ENCODE results near the gene NTN1. TPM values are rescaled to one million over a fixed set of nuclear protein-coding genes. Genes with fewer than 3 reads are reported as not detected.

NTN1 gene
- polyA plus RNA-seq, 3 donors: 0.03 to 0.04 TPM; not detected in 1

GRCh38 chr17:9185142-9185541 lies 163.8 kb downstream of the NTN1 start:
- no peaks in the 10 kb centered on the region for H3K4me1 Mint-ChIP-seq
- intact Hi-C loops (cut with micrococcal nuclease): no loop called here
- Histone ChIP-seq H3K4me1 (ENCODE audit: control insufficient read depth in 1 of 2, insufficient read depth in 2 of 2, low read length in 2 of 2) (no peaks in the 10 kb centered on the region), H3K27me3 (ENCODE audit: control insufficient read depth in 2 of 2, insufficient read depth in 2 of 2, low read length in 2 of 2) (peaks cover 0 to 4% of the 10 kb centered on the region in 2 donors), H3K4me3 (replicated peaks in 1 of 3; ENCODE audit: low read depth in 2 of 3, low read length in 3 of 3) (no peak overlapping the region), H3K36me3 (replicated peaks in 1 of 2; ENCODE audit: control insufficient read depth in 1 of 2, insufficient read depth in 2 of 2, low read length in 2 of 2) (no peaks in the 10 kb centered on the region), H3K9me3 (replicated peaks in 1 of 2; ENCODE audit: control insufficient read depth in 1 of 2, insufficient read depth in 1 of 2, low read length in 2 of 2) (no peaks in the 10 kb centered on the region), H3K4me2 (replicated peaks; ENCODE audit: extremely low read depth, low read length, poor library complexity, severe bottlenecking) (no peak overlapping the region), H3K9ac (ENCODE audit: insufficient read depth, low read length, poor library complexity, severe bottlenecking) (no peak overlapping the region), H2AFZ (ENCODE audit: insufficient read depth, low read depth, low read length, poor library complexity, severe bottlenecking) (no peak overlapping the region), H3K79me2 (ENCODE audit: insufficient read depth, low read length) (no peaks in the 10 kb centered on the region), H4K20me1 (ENCODE audit: insufficient read depth, low read length) (no peaks in the 10 kb centered on the region), H3K27ac (ENCODE audit: low read depth in 1 of 2, low read length in 2 of 2) (no peak overlapping the region)
- no peak overlapping the region for H3K4me3 Mint-ChIP-seq
- no peak for DNase-seq
- no peak for TF ChIP-seq CTCF (IDR thresholded peaks at IDR 0.05)
- H3K27me3 Mint-ChIP-seq (ENCODE audit: low read depth in 3 of 3): peaks cover 2 to 23% (median 4%) of the 10 kb centered on the region in 3 donors
- no peaks in the 10 kb centered on the region for H3K36me3 Mint-ChIP-seq
- WGBS (ENCODE audit: insufficient coverage): 76% methylated on average over 6 of the region's 9 CpGs
- peaks cover 0 to 3% (median 0%) of the 10 kb centered on the region in 7 donors for H3K9me3 Mint-ChIP-seq
- H3K27ac Mint-ChIP-seq: no peak overlapping the region

- Histone ChIP-seq H2AFZ (ENCODE audit: insufficient read depth, low read depth, low read length, poor library complexity, severe bottlenecking) (no peak overlapping the region), H3K79me2 (ENCODE audit: insufficient read depth, low read length) (no peaks in the 10 kb centered on the region), H3K4me1 (ENCODE audit: control insufficient read depth in 1 of 2, insufficient read depth in 2 of 2, low read length in 2 of 2) (no peaks in the 10 kb centered on the region), H4K20me1 (ENCODE audit: insufficient read depth, low read length) (no peaks in the 10 kb centered on the region), H3K36me3 (replicated peaks in 1 of 2; ENCODE audit: control insufficient read depth in 1 of 2, insufficient read depth in 2 of 2, low read length in 2 of 2) (no peaks in the 10 kb centered on the region), H3K9ac (ENCODE audit: insufficient read depth, low read length, poor library complexity, severe bottlenecking) (no peak overlapping the region), H3K27me3 (ENCODE audit: control insufficient read depth in 2 of 2, insufficient read depth in 2 of 2, low read length in 2 of 2) (peaks cover 0 to 4% of the 10 kb centered on the region in 2 donors), H3K4me3 (replicated peaks in 1 of 3; ENCODE audit: low read depth in 2 of 3, low read length in 3 of 3) (no peak overlapping the region), H3K4me2 (replicated peaks; ENCODE audit: extremely low read depth, low read length, poor library complexity, severe bottlenecking) (no peak overlapping the region), H3K27ac (ENCODE audit: low read depth in 1 of 2, low read length in 2 of 2) (no peak overlapping the region), H3K9me3 (replicated peaks in 1 of 2; ENCODE audit: control insufficient read depth in 1 of 2, insufficient read depth in 1 of 2, low read length in 2 of 2) (no peaks in the 10 kb centered on the region)
- peaks cover 2 to 25% (median 4%) of the 10 kb centered on the region in 3 donors for H3K27me3 Mint-ChIP-seq (ENCODE audit: low read depth in 3 of 3)
- no peaks in the 10 kb centered on the region for H3K36me3 Mint-ChIP-seq
- no peaks in the 10 kb centered on the region for H3K4me1 Mint-ChIP-seq
- TF ChIP-seq CTCF (IDR thresholded peaks at IDR 0.05): no peak
- peaks cover 0 to 3% (median 0%) of the 10 kb centered on the region in 7 donors for H3K9me3 Mint-ChIP-seq
- H3K27ac Mint-ChIP-seq: no peak overlapping the region
- no peak overlapping the region for H3K4me3 Mint-ChIP-seq
- intact Hi-C loops (cut with micrococcal nuclease): no loop called here
- no peak for DNase-seq
- WGBS (ENCODE audit: insufficient coverage): no CpG with 5 or more reads among the region's 4 CpGs
Measured at GRCh38 chr17:9185688-9186284, 164.5 kb downstream of the NTN1 start.
